ENCODE data around the gene MYH6. TPM values are rescaled to one million over a fixed set of nuclear protein-coding genes. Genes with fewer than 3 reads are reported as not detected.

MYH6 gene
- total and polyA plus RNA-seq, 7 donors, result 44.1 to 532 (median 138) TPM

GRCh38 chr14:23415821-23416778 is 8.0 kb upstream of the MYH6 start:
- no peak for ATAC-seq
- no peak overlapping the region for H3K27ac ChIP-seq
- no peaks in the 10 kb centered on the region for H3K9me3 ChIP-seq
- 62 to 65% (median 63%) methylated on average over 14 to 21 of the region's 21 CpGs for WGBS, 3 donors
- H3K4me1 ChIP-seq, result no peaks in the 10 kb centered on the region
- intact Hi-C loops (cut with DNase I), result no loop called here
- no peak for TF ChIP-seq CTCF (IDR thresholded peaks at IDR 0.05)
- no peak for DNase-seq
- peaks cover 0 to 44% of the 10 kb centered on the region in 2 donors for H3K36me3 ChIP-seq (ENCODE audit: insufficient read depth in 1 of 2, low read depth in 1 of 2)
- H3K27me3 ChIP-seq (ENCODE audit: insufficient read depth in 3 of 3, low read length in 2 of 3), result no peaks in the 10 kb centered on the region
- H3K4me3 ChIP-seq, result no peak overlapping the region

GRCh38 chr14:23414906-23415820 is 7.1 kb upstream of the MYH6 start:
- TF ChIP-seq CTCF (IDR thresholded peaks at IDR 0.05), result no peak
- WGBS, 3 donors, result 84 to 87% (median 84%) methylated on average over 37 to 39 of the region's 39 CpGs
- no peaks in the 10 kb centered on the region for H3K9me3 ChIP-seq
- H3K4me1 ChIP-seq, result no peaks in the 10 kb centered on the region
- H3K4me3 ChIP-seq, result no peak overlapping the region
- ATAC-seq, result no peak
- intact Hi-C loops (cut with DNase I), result no loop called here
- DNase-seq, result no peak
- H3K36me3 ChIP-seq (ENCODE audit: insufficient read depth in 1 of 2, low read depth in 1 of 2), result peaks cover 0 to 43% of the 10 kb centered on the region in 2 donors
- H3K27ac ChIP-seq, result no peak overlapping the region
- no peaks in the 10 kb centered on the region for H3K27me3 ChIP-seq (ENCODE audit: insufficient read depth in 3 of 3, low read length in 2 of 3)

- Histone ChIP-seq H3K4me3 (no peak overlapping the region), H3K36me3 (ENCODE audit: insufficient read depth in 1 of 2, low read depth in 1 of 2) (peaks cover 0 to 40% of the 10 kb centered on the region in 2 donors), H3K9me3 (no peaks in the 10 kb centered on the region), H3K4me1 (no peaks in the 10 kb centered on the region), H3K27me3 (ENCODE audit: insufficient read depth in 3 of 3, low read length in 2 of 3) (no peaks in the 10 kb centered on the region), H3K27ac (no peak overlapping the region)
- DNase-seq (no peak), ATAC-seq (no peak)
- WGBS, 3 donors, result 54 to 72% (median 67%) methylated on average over 3 of the region's 3 CpGs
- intact Hi-C loops (cut with DNase I), result no loop called here
- no peak for TF ChIP-seq CTCF (IDR thresholded peaks at IDR 0.05)
Observed at GRCh38 chr14:23414254-23414653, 6.2 kb upstream of the MYH6 start.

GRCh38 chr14:23413681-23414080 is 5.6 kb upstream of the MYH6 start:
- H3K4me3 ChIP-seq, result no peak overlapping the region
- no peaks in the 10 kb centered on the region for H3K4me1 ChIP-seq
- DNase-seq (no peak), ATAC-seq (no peak)
- intact Hi-C loops (cut with DNase I), result no loop called here
- peaks cover 0 to 34% of the 10 kb centered on the region in 2 donors for H3K36me3 ChIP-seq (ENCODE audit: insufficient read depth in 1 of 2, low read depth in 1 of 2)
- no peaks in the 10 kb centered on the region for H3K27me3 ChIP-seq (ENCODE audit: insufficient read depth in 3 of 3, low read length in 2 of 3)
- H3K27ac ChIP-seq, result no peak overlapping the region
- H3K9me3 ChIP-seq, result no peaks in the 10 kb centered on the region
- no peak for TF ChIP-seq CTCF (IDR thresholded peaks at IDR 0.05)
- 58 to 61% (median 60%) methylated on average over 16 of the region's 16 CpGs for whole genome bisulfite sequencing, 3 donors
